Tibial artery (tissue), 4 donors: ENCODE results near the gene FARS2.

Experiments
- DNase-seq, 2 donors: peaks; one replicate each; pipeline ENCODE4 v3.0.0-alpha.2; 2019
- H3K27ac ChIP-seq, 2 donors: fragments of 200-600 bp; sonication (generic) in 1 of 2; 1 replicate in 1 of 2; 2 replicates in 1 of 2; pipeline ENCODE4 v1.5.1; 2018 to 2019; ENCODE audit warnings: mild to moderate bottlenecking in 1 of 2
- H3K27me3 ChIP-seq, 2 donors: fragments of 200-600 bp; sonication (generic) in 1 of 2; one replicate each; pipeline versions ENCODE4 v1.5.1 to v1.6.0; 2016 to 2019
- H3K36me3 ChIP-seq, 3 donors: fragments of 200-600 bp; sonication (generic) in 2 of 3; one replicate each; pipeline ENCODE4 v1.5.1; 2016 to 2019; ENCODE audit warnings: mild to moderate bottlenecking in 2 of 3
- H3K4me1 ChIP-seq, 4 donors: fragments of 200-600 bp; sonication (generic) in 2 of 4; 1 replicate in 3 of 4; 2 replicates in 1 of 4; pipeline ENCODE4 v1.5.1; 2016 to 2019
- H3K4me3 ChIP-seq, 2 donors: fragments of 200-600 bp; sonication (generic) in 1 of 2; 1 replicate in 1 of 2; 2 replicates in 1 of 2; pipeline ENCODE4 v1.5.1; 2018 to 2019; ENCODE audit warnings: mild to moderate bottlenecking in 2 of 2
- H3K9me3 ChIP-seq, 3 donors: fragments of 200-600 bp; sonication (generic) in 1 of 3; one replicate each; pipeline ENCODE4 v1.5.1; 2016 to 2019
- CTCF ChIP-seq, 2 experiments: fragments of 200-600 bp in 1 of 2; fragments of 450-650 bp in 1 of 2; IDR thresholded peaks; one replicate each; pipeline ENCODE4 v1.5.1; 2017 to 2019; ENCODE audit warnings: antibody characterized with exemption in 2 of 2, mild to moderate bottlenecking in 1 of 2, moderate library complexity in 1 of 2
- intact Hi-C: fragments of 100-400 bp; cut with DNase I; formaldehyde crosslinking; loops from one replicate; pipeline ENCODE4 v1.15.0; 2023; ENCODE audit warnings: low total_unique reads

FARS2 gene

GRCh38 chr6:5388326-5388725 is 127.0 kb downstream of the FARS2 start:
- H3K27me3 ChIP-seq, result no peaks in the 10 kb centered on the region
- H3K4me3 ChIP-seq, result no peak overlapping the region
- no peaks in the 10 kb centered on the region for H3K9me3 ChIP-seq
- H3K27ac ChIP-seq, result no peak overlapping the region
- intact Hi-C loops, result no loop called here
- DNase-seq, result no peak
- TF ChIP-seq CTCF (IDR thresholded peaks at IDR 0.05), result no peak
- no peaks in the 10 kb centered on the region for H3K4me1 ChIP-seq
- H3K36me3 ChIP-seq, result no peaks in the 10 kb centered on the region

DNA sequence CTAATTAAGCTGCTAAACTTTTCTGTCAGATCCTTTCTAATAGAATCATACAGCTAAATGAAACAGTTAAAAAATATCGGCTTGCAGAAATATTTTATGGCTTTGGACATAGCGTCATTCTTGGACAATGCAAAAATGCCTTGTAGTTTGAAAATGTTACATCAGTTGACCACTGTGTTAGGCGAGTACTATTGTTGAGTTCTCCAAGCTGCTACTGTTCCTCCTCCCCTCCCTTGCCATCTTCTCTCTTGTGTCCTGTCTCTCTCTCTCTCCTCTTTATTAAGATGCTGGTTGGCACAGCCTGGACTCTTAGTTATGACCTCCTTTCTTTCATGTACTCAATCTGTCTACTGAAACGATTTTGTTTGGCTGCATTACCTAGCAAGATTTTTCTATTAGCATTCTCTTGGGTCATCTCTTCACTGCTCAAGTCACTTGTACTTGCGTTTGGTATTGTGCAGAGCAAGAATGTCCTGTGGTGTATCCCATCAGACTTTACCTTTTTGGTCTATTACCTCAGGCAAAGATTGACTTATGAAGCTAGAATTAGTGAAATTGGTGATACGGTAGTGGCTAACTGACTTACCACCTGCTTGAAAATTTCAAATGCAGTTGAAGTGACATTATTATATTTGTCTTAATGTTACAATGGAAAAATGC is 127.9 kb downstream of the FARS2 start:
- DNase-seq, result no peak
- intact Hi-C loops, result no loop called here

DNA sequence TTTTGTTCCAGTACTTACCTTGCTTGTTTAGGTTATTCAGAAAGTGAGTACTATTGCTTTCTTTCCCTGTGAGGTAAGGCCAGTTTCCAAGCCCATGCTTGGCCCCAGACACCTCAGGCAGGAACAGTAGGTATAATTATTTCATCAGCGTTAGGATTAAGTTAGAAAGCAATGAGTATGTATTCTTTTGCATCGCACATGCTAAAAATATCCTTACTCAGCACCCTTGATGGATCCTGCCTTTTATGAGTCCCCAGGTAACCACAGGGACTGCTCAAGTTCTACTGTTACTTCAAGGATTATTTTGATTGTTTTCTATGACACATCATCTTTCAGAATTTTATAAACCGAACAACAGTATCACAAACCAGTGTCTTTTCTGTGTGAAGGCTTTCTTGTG is 128.9 kb downstream of the FARS2 start:
- intact Hi-C loops, result no loop called here
- no peak for TF ChIP-seq CTCF (IDR thresholded peaks at IDR 0.05)
- no peak for DNase-seq

More for the DNA sequence above, 127.9 kb downstream of the FARS2 start:
- Histone ChIP-seq H3K4me1 (no peaks in the 10 kb centered on the region), H3K9me3 (no peaks in the 10 kb centered on the region), H3K27ac (no peak overlapping the region), H3K4me3 (no peak overlapping the region), H3K36me3 (no peaks in the 10 kb centered on the region), H3K27me3 (no peaks in the 10 kb centered on the region)
- no peak for TF ChIP-seq CTCF (IDR thresholded peaks at IDR 0.05)

DNA sequence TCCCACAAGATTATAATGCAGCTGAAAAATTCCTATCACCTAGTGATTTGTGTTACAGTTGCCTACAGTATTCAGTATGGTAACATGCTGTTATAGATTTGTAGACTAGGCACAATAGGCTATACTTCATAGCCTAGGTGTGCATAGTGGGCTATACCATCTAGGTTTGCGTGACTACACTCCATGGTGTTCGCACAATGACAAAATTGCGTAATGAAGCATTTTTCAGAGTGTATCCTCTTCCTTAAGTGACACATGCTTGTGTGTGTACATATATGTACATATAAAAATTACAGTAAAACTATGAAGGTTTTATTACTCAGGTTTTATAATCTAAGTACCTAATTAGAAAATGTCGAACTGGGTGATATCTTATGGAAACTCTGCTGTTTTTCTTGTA is 133.0 kb downstream of the FARS2 start:
- no peak for DNase-seq
- intact Hi-C loops, result no loop called here
- Histone ChIP-seq H3K27me3 (no peaks in the 10 kb centered on the region), H3K9me3 (no peaks in the 10 kb centered on the region), H3K4me3 (no peak overlapping the region), H3K36me3 (no peaks in the 10 kb centered on the region), H3K4me1 (no peaks in the 10 kb centered on the region), H3K27ac (no peak overlapping the region)
- no peak for TF ChIP-seq CTCF (IDR thresholded peaks at IDR 0.05)

More for the DNA sequence above, 128.9 kb downstream of the FARS2 start:
- no peak overlapping the region for H3K27ac ChIP-seq
- no peaks in the 10 kb centered on the region for H3K36me3 ChIP-seq
- no peaks in the 10 kb centered on the region for H3K9me3 ChIP-seq
- no peaks in the 10 kb centered on the region for H3K4me1 ChIP-seq
- H3K4me3 ChIP-seq, result no peak overlapping the region
- H3K27me3 ChIP-seq, result no peaks in the 10 kb centered on the region

GRCh38 chr6:5395719-5396118 is 134.4 kb downstream of the FARS2 start:
- no peak for TF ChIP-seq CTCF (IDR thresholded peaks at IDR 0.05)
- H3K27me3 ChIP-seq, result no peaks in the 10 kb centered on the region
- intact Hi-C loops, result no loop called here
- DNase-seq, result no peak
- H3K36me3 ChIP-seq, result no peaks in the 10 kb centered on the region
- H3K27ac ChIP-seq, result no peak overlapping the region
- H3K4me3 ChIP-seq, result no peak overlapping the region
- H3K9me3 ChIP-seq, result no peaks in the 10 kb centered on the region
- H3K4me1 ChIP-seq, result no peaks in the 10 kb centered on the region

DNA sequence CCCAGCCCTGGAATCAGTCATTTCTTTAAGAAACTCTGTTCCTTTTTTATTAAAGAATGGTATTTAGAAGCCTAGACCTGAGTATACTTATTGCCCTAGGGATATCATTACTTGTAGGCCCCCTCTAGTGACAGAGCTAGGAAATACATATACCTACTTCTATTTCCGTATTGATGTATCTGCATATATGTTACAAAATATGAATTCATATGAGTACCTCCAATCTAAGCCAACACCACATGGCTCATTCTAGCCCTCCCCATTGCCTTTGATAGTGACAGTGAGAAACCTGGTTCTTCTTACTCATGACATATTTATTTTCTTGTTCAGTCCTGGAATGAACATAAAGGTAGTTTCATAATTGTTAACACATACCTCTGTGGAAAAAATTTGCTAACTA is 137.2 kb downstream of the FARS2 start:
- Histone ChIP-seq H3K9me3 (peaks cover 0 to 7% (median 0%) of the 10 kb centered on the region in 3 donors), H3K4me3 (no peak overlapping the region), H3K27me3 (no peaks in the 10 kb centered on the region), H3K4me1 (no peaks in the 10 kb centered on the region), H3K36me3 (no peaks in the 10 kb centered on the region), H3K27ac (no peak overlapping the region)
- DNase-seq, result no peak
- peak in 1 of 2 experiments; percentile 31 for TF ChIP-seq CTCF (IDR thresholded peaks at IDR 0.05)
- intact Hi-C loops, result loop anchor here (1.0 kb wide), 1 partner anchor 20 kb away; no protein-coding TSS in a partner anchor
